WTC11 (cell line): ENCODE measurements around the gene C6orf136. TPM values are rescaled to one million over a fixed set of nuclear protein-coding genes. Genes with fewer than 3 reads are reported as not detected.

Experiments used
- ATAC-seq: fragments of 200-7000 bp; cut with Tn5 transposase; 2 replicates; pipeline ENCODE4 v1.10.0; 2021; ENCODE audit warnings: mild to moderate bottlenecking, moderate library complexity
- CTCF ChIA-PET: fragments of 300-600 bp; sonication (Branson Sonifier 250); formaldehyde crosslinking; loops from one replicate; lab custom pipeline; 2021; ENCODE audit warnings: antibody characterized with exemption; lab: Charles Lee
- POLR2A ChIA-PET: fragments of 350-600 bp; sonication (Branson Sonifier 250); formaldehyde crosslinking; loops from one replicate; lab custom pipeline; 2021; ENCODE audit warnings: antibody characterized with exemption; lab: Charles Lee
- DNase-seq: peaks from one replicate; pipeline ENCODE4 v3.0.0; 2021; ENCODE audit warnings: low spot score
- H3K27ac Mint-ChIP-seq: 2 replicates; pipeline ENCODE4 v1.8.0; 2021; ENCODE audit warnings: mixed read lengths
- H3K27me3 Mint-ChIP-seq: 2 replicates; pipeline ENCODE4 v1.8.0; 2021; ENCODE audit warnings: low read depth, mild to moderate bottlenecking, moderate library complexity, mixed read lengths
- H3K36me3 Mint-ChIP-seq: 2 replicates; pipeline ENCODE4 v1.8.0; 2021; ENCODE audit warnings: mixed read lengths
- H3K4me1 Mint-ChIP-seq: 2 replicates; pipeline ENCODE4 v1.8.0; 2022; ENCODE audit warnings: mixed read lengths
- H3K4me3 Mint-ChIP-seq: 2 replicates; pipeline ENCODE4 v1.8.0; 2021; ENCODE audit warnings: mild to moderate bottlenecking, moderate library complexity, mixed read lengths
- H3K9me3 Mint-ChIP-seq: 2 replicates; pipeline ENCODE4 v1.8.0; 2021; ENCODE audit warnings: mixed read lengths
- HMGA2 ChIP-seq: fragments of 250-450 bp; sonication (Bioruptor Pico); IDR thresholded peaks from 2 replicates; pipeline ENCODE4 v1.4.0; 2021; ENCODE audit warnings: mild to moderate bottlenecking, moderate library complexity
- NFATC4 ChIP-seq: fragments of 250-450 bp; sonication (Bioruptor Pico); IDR thresholded peaks from 2 replicates; pipeline ENCODE4 v1.9.0; 2021; ENCODE audit warnings: mild to moderate bottlenecking
- NR1H2 ChIP-seq: sonication (generic); formaldehyde crosslinking; IDR thresholded peaks from 2 replicates; pipeline ENCODE4 v1.9.0; 2021; ENCODE audit warnings: mild to moderate bottlenecking, moderate library complexity, missing genetic modification reagents
- PRRX2 ChIP-seq: fragments of 250-450 bp; sonication (Bioruptor Pico); IDR thresholded peaks from 2 replicates; pipeline ENCODE4 v1.8.0; 2021; ENCODE audit warnings: mild to moderate bottlenecking
- SMAD4 ChIP-seq: sonication (generic); formaldehyde crosslinking; IDR thresholded peaks from 2 replicates; pipeline ENCODE4 v1.8.0; 2022; ENCODE audit warnings: mild to moderate bottlenecking, missing genetic modification reagents
- ZNF121 ChIP-seq: sonication (generic); formaldehyde crosslinking; IDR thresholded peaks from 2 replicates; pipeline ENCODE4 v1.8.0; 2023; ENCODE audit warnings: missing genetic modification reagents
- ZNF219 ChIP-seq: sonication (generic); formaldehyde crosslinking; IDR thresholded peaks from 2 replicates; pipeline ENCODE4 v1.8.0; 2023; ENCODE audit warnings: missing genetic modification reagents, mild to moderate bottlenecking, borderline replicate concordance
- ZNF317 ChIP-seq: sonication (generic); formaldehyde crosslinking; IDR thresholded peaks from 2 replicates; pipeline ENCODE4 v1.8.1; 2023; ENCODE audit warnings: low read depth, mild to moderate bottlenecking, moderate library complexity, missing genetic modification reagents, borderline replicate concordance
- ZNF416 ChIP-seq: fragments of 250-450 bp; sonication (Bioruptor Pico); IDR thresholded peaks from 2 replicates; pipeline ENCODE4 v1.9.0; 2021; ENCODE audit warnings: mild to moderate bottlenecking, inconsistent platforms
- total RNA-seq: library from RNA; stranded (reverse); gene quantifications from 3 replicates; pipeline ENCODE4 v1.2.3, GENCODE V29; 2021
- TF ChIP-seq, protein P1 (sequence below): fragments of 250-450 bp; sonication (Bioruptor Pico); IDR thresholded peaks from 2 replicates; pipeline ENCODE4 v1.9.0; 2021; ENCODE audit warnings: mild to moderate bottlenecking
- TF ChIP-seq, protein P2 (sequence below): fragments of 250-450 bp; sonication (Bioruptor Pico); IDR thresholded peaks from 2 replicates; pipeline ENCODE4 v1.9.0; 2021; ENCODE audit warnings: moderate library complexity, mild to moderate bottlenecking, inconsistent platforms, borderline replicate concordance

The C6orf136 gene
- total RNA-seq, 1 experiment from 2014 or later, result 26.5 TPM

DNA sequence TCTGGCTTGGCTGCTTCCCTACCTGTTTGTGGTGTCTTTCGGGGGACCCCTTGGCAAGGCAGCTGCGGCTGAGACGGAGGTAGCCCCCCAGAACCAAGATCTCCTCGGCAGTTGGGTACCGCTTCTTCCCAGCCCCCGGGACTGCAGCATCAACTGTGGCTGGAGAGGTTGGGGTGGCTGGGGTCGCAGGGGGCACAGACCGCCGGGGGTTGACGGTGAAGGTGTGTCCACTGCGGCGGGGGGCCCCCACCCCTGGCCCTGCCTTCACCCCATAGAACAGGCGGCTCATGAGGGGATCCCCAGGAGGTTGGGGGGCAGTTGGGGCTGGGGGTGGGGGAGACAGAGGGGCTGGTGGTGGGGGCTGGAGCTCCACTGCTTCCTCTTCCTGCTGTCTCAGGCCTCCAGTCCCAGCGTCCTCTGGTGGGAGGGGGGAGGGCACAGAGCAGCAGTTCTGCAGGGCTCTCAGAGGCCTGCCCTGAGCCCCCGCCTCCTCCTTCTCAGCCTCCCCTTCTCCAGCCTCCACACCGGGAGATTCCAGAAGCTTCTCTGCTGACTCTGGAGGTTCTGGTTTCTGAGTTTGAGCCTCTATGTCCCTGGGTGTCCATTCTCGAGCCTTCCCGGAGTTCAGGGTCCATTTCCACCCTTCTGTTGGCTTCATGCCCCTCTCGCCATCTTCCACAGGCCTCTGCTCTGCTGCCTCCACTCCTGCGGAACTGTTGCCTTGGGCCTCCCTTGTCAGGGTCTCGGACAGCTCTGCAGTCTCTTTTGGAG is 37.6 kb downstream of the C6orf136 start:
- peaks cover 68% of the 10 kb centered on the region for H3K4me1 Mint-ChIP-seq
- no peaks in the 10 kb centered on the region for H3K27me3 Mint-ChIP-seq
- H3K4me3 Mint-ChIP-seq, result peak overlapping the region; percentile 80
- ChIA-PET POLR2A (interaction anchor here (1.4 kb wide), 1 partner anchor 36 kb away, joined by 4 read pairs; no protein-coding TSS in a partner anchor), CTCF (interaction anchor here (0.6 to 9.7 kb wide), 6 partner anchors 10 to 163 kb away, joined by 3 to 131 read pairs (median 4); partner anchors contain the start of gene MDC1)
- no peak for ATAC-seq
- TF ChIP-seq SMAD4 (CRISPR knock-in tag) (no peak), NFATC4 (no peak), HMGA2 (CRISPR knock-in tag) (no peak), ZNF317 (CRISPR knock-in tag) (no peak), NR1H2 (CRISPR knock-in tag) (no peak), PRRX2 (CRISPR knock-in tag) (no peak)
- TF ChIP-seq, protein P1, sequence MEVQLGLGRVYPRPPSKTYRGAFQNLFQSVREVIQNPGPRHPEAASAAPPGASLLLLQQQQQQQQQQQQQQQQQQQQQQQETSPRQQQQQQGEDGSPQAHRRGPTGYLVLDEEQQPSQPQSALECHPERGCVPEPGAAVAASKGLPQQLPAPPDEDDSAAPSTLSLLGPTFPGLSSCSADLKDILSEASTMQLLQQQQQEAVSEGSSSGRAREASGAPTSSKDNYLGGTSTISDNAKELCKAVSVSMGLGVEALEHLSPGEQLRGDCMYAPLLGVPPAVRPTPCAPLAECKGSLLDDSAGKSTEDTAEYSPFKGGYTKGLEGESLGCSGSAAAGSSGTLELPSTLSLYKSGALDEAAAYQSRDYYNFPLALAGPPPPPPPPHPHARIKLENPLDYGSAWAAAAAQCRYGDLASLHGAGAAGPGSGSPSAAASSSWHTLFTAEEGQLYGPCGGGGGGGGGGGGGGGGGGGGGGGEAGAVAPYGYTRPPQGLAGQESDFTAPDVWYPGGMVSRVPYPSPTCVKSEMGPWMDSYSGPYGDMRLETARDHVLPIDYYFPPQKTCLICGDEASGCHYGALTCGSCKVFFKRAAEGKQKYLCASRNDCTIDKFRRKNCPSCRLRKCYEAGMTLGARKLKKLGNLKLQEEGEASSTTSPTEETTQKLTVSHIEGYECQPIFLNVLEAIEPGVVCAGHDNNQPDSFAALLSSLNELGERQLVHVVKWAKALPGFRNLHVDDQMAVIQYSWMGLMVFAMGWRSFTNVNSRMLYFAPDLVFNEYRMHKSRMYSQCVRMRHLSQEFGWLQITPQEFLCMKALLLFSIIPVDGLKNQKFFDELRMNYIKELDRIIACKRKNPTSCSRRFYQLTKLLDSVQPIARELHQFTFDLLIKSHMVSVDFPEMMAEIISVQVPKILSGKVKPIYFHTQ, result no peak
- H3K27ac Mint-ChIP-seq, result peak overlapping the region; percentile 7; the same call in 1 of the 2 replicates
- peaks cover 3% of the 10 kb centered on the region for H3K36me3 Mint-ChIP-seq
- DNase-seq, result no peak
- H3K9me3 Mint-ChIP-seq, result no peaks in the 10 kb centered on the region

DNA sequence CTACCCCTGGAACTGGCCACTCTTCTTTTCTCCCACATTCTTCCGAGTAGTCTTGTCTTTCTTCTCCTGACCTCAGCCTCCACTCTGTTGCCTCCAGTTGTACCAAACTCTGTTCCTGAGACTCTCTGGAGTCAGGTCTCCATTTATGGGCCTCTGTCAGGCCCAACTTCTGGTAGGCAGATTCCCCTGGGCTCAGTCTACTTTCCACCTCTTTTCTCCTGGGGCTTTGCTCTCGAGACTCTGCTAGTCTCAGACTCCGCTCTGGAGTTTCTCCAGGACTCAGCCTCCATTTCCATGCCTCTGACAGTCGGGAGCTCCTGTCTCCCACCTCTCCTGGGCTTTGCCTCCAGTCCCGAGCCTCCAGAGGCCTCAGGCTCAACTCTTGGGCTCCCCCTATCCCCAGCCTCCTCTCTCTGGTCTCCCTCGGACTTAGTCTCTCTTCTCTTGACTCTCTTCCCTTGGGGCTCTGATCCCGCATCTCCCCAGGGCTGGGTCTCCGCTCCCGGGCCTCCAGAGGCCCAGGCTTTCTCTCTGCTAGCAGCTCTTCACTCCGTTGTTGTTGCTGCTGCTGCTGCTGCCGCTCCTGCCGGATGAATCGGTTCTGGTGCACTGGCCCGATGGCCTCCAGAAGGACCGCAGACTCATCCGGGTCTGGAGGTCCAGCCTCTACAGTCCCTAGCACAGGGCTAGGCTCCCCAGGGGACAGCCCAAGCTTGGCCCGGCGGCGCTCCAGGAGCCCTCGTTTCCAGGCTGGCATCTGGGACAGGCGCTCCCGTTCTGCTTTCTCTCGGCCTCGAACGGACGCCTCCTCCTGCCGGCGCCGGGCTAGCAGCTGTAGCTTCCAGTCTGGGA is 38.5 kb downstream of the C6orf136 start:
- H3K27ac Mint-ChIP-seq, result peak overlapping the region; percentile 7; the same call in 1 of the 2 replicates
- ChIA-PET POLR2A (interaction anchor here (0.5 kb wide), 1 partner anchor 17 kb away, joined by 4 read pairs; no protein-coding TSS in a partner anchor), CTCF (interaction anchor here (0.6 to 9.7 kb wide), 5 partner anchors 9 to 45 kb away, joined by 3 to 131 read pairs (median 5); partner anchors contain the start of gene MDC1)
- no peak for DNase-seq
- H3K9me3 Mint-ChIP-seq, result no peaks in the 10 kb centered on the region
- peak overlapping the region; percentile 80 for H3K4me3 Mint-ChIP-seq
- H3K27me3 Mint-ChIP-seq, result no peaks in the 10 kb centered on the region
- peaks cover 3% of the 10 kb centered on the region for H3K36me3 Mint-ChIP-seq
- peaks cover 68% of the 10 kb centered on the region for H3K4me1 Mint-ChIP-seq
- TF ChIP-seq, protein P2, sequence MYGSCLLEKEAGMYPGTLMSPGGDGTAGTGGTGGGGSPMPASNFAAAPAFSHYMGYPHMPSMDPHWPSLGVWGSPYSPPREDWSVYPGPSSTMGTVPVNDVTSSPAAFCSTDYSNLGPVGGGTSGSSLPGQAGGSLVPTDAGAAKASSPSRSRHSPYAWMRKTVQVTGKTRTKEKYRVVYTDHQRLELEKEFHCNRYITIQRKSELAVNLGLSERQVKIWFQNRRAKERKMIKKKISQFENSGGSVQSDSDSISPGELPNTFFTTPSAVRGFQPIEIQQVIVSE (CRISPR knock-in tag), result no peak
- TF ChIP-seq ZNF219 (CRISPR knock-in tag) (no peak), ZNF121 (CRISPR knock-in tag) (peak; percentile 20; the same call in 1 of the 2 replicates)
- no peak for ATAC-seq

DNA sequence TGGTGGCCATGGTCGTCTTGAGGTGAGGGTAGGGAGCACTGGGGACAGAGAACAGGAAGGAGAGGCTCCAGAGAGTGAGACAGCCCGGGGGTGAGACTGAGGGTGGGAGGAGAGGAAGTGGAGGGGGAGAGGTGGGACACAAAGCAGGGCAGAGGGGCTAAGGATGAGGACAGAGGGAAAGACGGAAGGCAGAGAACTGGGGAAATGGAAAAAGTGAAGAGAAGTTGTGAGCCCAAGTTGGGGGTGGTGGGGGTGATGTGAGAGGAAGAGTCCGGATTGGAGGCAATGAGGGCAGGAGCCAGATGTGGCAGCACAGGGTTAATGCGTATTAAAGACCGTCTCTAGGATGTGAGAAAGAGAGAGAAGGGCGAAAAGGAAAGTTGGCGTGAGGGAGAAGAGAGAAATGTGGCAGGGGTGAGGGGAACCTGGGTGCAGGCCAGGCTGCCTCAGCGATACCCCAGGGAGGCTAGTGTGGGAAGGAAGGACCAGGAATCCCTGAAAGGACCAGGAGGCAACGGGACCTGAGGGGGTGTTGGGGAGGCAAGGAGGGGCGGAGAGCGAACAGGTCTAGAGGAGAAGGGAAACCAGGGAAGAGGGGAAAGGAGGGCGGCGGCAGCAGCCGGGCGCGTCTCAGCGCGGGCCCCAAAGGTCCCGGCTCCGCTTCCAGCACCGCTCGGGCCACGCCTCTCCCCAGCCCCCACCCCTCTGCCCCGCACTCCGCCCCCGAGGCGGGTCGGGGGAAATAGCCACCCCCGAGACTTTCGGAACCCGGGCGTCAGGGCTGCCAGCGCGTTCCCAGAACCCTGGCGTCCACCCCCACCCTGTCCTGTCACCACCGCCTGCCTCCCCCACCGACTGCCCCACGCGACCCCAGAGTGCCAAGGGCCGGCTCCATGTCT is 39.3 kb downstream of the C6orf136 start, which contains the start of gene PPP1R18:
Gene PPP1R18 (minus strand): TSS at position 637 of the 899 bp plus-strand sequence. CDS start 627 bp downstream, at position 10.
- no peaks in the 10 kb centered on the region for H3K9me3 Mint-ChIP-seq
- H3K36me3 Mint-ChIP-seq, result peaks cover 3% of the 10 kb centered on the region; the same call in 1 of the 2 replicates
- H3K27me3 Mint-ChIP-seq, result no peaks in the 10 kb centered on the region
- CTCF ChIA-PET, result interaction anchor here (1.1 to 9.7 kb wide), 3 partner anchors 8 to 44 kb away, joined by 3 to 131 read pairs (median 3); partner anchors contain the start of gene MDC1
- peaks cover 73% of the 10 kb centered on the region for H3K4me1 Mint-ChIP-seq
- H3K27ac Mint-ChIP-seq, result peak within 1 kb of the TSS; percentile 39; the same call in 1 of the 2 replicates
- peak; percentile 11 for ATAC-seq
- DNase-seq, result peak; percentile 59
- H3K4me3 Mint-ChIP-seq, result peak within 1 kb of the TSS; percentile 80
- no peak for TF ChIP-seq ZNF416 (CRISPR knock-in tag)
- TF ChIP-seq, all 79 proteins: peak for 0
- POLR2A ChIA-PET, result interaction anchor here (1.6 kb wide), 1 partner anchor 36 kb away, joined by 7 read pairs; no protein-coding TSS in a partner anchor
